A549 (cell line): Measurements from ENCODE around the gene RBCK1. TPM values are rescaled to one million over a fixed set of nuclear protein-coding genes. Genes with fewer than 3 reads are reported as not detected.
"Not testable (repeated sequence)": the region's sequence is repeated elsewhere in the genome, so short reads cannot be mapped to it uniquely, and the experiment has no call there.

Experiments
- ATAC-seq, 2 experiments: fragments of 200-7000 bp in 1 of 2; fragments of >200 bp in 1 of 2; cut with Nextera tagmentation in 1 of 2; cut with Tn5 transposase in 1 of 2; 3 replicates each; pipeline versions ENCODE4 v1.8.0 to v1.9.1; 2018 to 2020; ENCODE audit warnings: mild to moderate bottlenecking in 1 of 2, moderate library complexity in 1 of 2
- CTCF ChIA-PET: fragments of 300-600 bp; sonication (Branson Sonifier 250); formaldehyde crosslinking; extraction: SDS; loops from one replicate; lab custom pipeline; 2021; ENCODE audit warnings: antibody characterized with exemption, inconsistent platforms; lab: Yijun Ruan, JAX
- POLR2A ChIA-PET: fragments of 350-600 bp; formaldehyde crosslinking; extraction: SDS; loops from one replicate; lab custom pipeline; 2021; ENCODE audit warnings: antibody characterized with exemption, inconsistent platforms; lab: Yijun Ruan, JAX
- DNase-seq, 2 experiments: peaks; one replicate each; pipeline versions ENCODE4 v3.0.0 to v3.0.0-alpha.2; 2011 to 2016; ENCODE audit warnings: low read depth in 1 of 2, low spot score in 1 of 2
- FAIRE-seq: peaks from 2 replicates; lab custom pipeline; 2011; peaks lifted over from hg19 to GRCh38; lab: Jason Lieb, UNC
- H3K27ac ChIP-seq, 2 experiments: fragments of >200 bp; sonication (Bioruptor Twin); formaldehyde crosslinking; 3 replicates each; pipeline ENCODE4 v1.5.1; 2016 to 2017
- H3K4me1 ChIP-seq: fragments of >200 bp; sonication (Bioruptor Twin); formaldehyde crosslinking; 3 replicates; pipeline ENCODE4 v1.6.1; 2016
- H3K4me2 ChIP-seq: fragments of >200 bp; sonication (Bioruptor Twin); formaldehyde crosslinking; 3 replicates; pipeline ENCODE4 v1.6.1; 2016
- H3K4me3 ChIP-seq: fragments of >200 bp; sonication (Bioruptor Twin); formaldehyde crosslinking; 3 replicates; pipeline ENCODE4 v1.5.1; 2016
- H3K9me3 ChIP-seq: fragments of >200 bp; sonication (Bioruptor Twin); formaldehyde crosslinking; 3 replicates; pipeline ENCODE4 v1.6.1; 2016
- BCL3 ChIP-seq: fragments of >200 bp; sonication (Bioruptor Twin); formaldehyde crosslinking; IDR thresholded peaks from 3 replicates; pipeline ENCODE4 v1.6.1; 2016
- BHLHE40 ChIP-seq: IDR thresholded peaks from 2 replicates; pipeline ENCODE4 v1.6.1; 2012; ENCODE audit warnings: low read depth, low read length, inconsistent platforms
- ESRRA ChIP-seq: fragments of 150-350 bp; IDR thresholded peaks from 2 replicates; pipeline ENCODE4 v1.6.1; 2014; ENCODE audit warnings: mild to moderate bottlenecking, low read length, borderline replicate concordance
- FOSL2 ChIP-seq, 2 experiments: fragments of 450-650 bp in 1 of 2; fragments of >200 bp in 1 of 2; sonication (Bioruptor Twin) in 1 of 2; formaldehyde crosslinking; IDR thresholded peaks; 2 replicates each; pipeline versions ENCODE4 v1.5.0 to v1.6.1; 2016 to 2020; ENCODE audit warnings: mild to moderate bottlenecking in 1 of 2, moderate library complexity in 1 of 2
- HES2 ChIP-seq: fragments of >200 bp; sonication (Bioruptor Twin); formaldehyde crosslinking; IDR thresholded peaks from 2 replicates; pipeline ENCODE4 v1.6.1; 2016
- JUN ChIP-seq, 2 experiments: fragments of >200 bp; sonication (Bioruptor Twin); formaldehyde crosslinking; IDR thresholded peaks; 2 replicates in 1 of 2; 3 replicates in 1 of 2; pipeline ENCODE4 v1.6.1; 2016 to 2017
- KDM1A ChIP-seq: fragments of 200-600 bp; sonication (generic); IDR thresholded peaks from 2 replicates; pipeline ENCODE4 v1.6.1; 2016; ENCODE audit warnings: low read depth, mild to moderate bottlenecking
- POLR2AphosphoS2 ChIP-seq: conservative IDR thresholded peaks from 2 replicates; pipeline ENCODE4 v1.6.1; 2012; ENCODE audit warnings: low read length, improper control_type of control experiment, inconsistent platforms
- RCOR1 ChIP-seq: fragments of 150-350 bp; IDR thresholded peaks from 2 replicates; pipeline ENCODE4 v1.6.1; 2014; ENCODE audit warnings: antibody characterized with exemption, low read length, low read depth
- RFX5 ChIP-seq: fragments of 450-650 bp; IDR thresholded peaks from 2 replicates; pipeline ENCODE4 v1.7.1; 2014; ENCODE audit warnings: antibody characterized with exemption, mild to moderate bottlenecking, moderate library complexity
- ZFP36 ChIP-seq: fragments of 450-650 bp; IDR thresholded peaks from 2 replicates; pipeline ENCODE4 v1.6.1; 2014; ENCODE audit warnings: borderline replicate concordance; ENCODE audit not compliant: partially characterized antibody
- WGBS: methylation state at CpG from one replicate; pipeline ENCODE4 v1.1.6; 2017; ENCODE audit errors: missing lambda C conversion rate; 5-methylcytosine and 5-hydroxymethylcytosine counted together
- polyA plus RNA-seq, 4 experiments: library from polyadenylated mRNA; depleted of rRNA in 3 of 4; stranded (reverse); fragments of >200 nt; fragmentation: RNase III in 1 of 4; extraction: RNeasy Plus Mini Kit Qiagen cat#74134 plus additional on column Dnase treatment in 1 of 4; gene quantifications; 2 replicates in 3 of 4; 3 replicates in 1 of 4; pipeline ENCODE4 v1.2.3, GENCODE V29; 2011 to 2017

Gene RBCK1
- polyA plus RNA-seq, 2 of the 4 experiments (the other 2 are of a cell fraction), result 117 to 222 TPM

GRCh38 chr20:387520-387919 lies 20.6 kb upstream of the RBCK1 start:
- DNase-seq, result no peak
- Histone ChIP-seq H3K4me1 (peaks cover 58% of the 10 kb centered on the region), H3K9me3 (no peaks in the 10 kb centered on the region), H3K4me3 (no peak overlapping the region), H3K4me2 (no peak overlapping the region; the same call in 2 of the 3 replicates), H3K27ac (no peak overlapping the region; a peak in 1 of 6 replicates)
- FAIRE-seq, result no peak
- TF ChIP-seq RCOR1 (0 out of 2 replicates have a peak, but pooled peaks have one; percentile 23), ESRRA (no peak), KDM1A (0 out of 2 replicates have a peak, but pooled peaks have one; percentile 30), FOSL2 (IDR thresholded peaks at IDR 0.05) (no peak), FOSL2 (CRISPR knock-in tag; IDR thresholded peaks at IDR 0.05) (no peak)
- no peak for ATAC-seq
- POLR2A ChIA-PET, result interaction anchor here (0.7 to 14.2 kb wide), 5 partner anchors 8 to 23 kb away, joined by 3 to 147 read pairs (median 77); no protein-coding TSS in a partner anchor
- 94% methylated on average over 3 of the region's 3 CpGs for WGBS
- CTCF ChIA-PET, result interaction anchor here (11.1 to 50.3 kb wide), 4 partner anchors 10 to 51 kb away, joined by 85 to 1229 read pairs (median 140); no protein-coding TSS in a partner anchor

- Histone ChIP-seq H3K27ac (peak overlapping the region; percentile 42 to 55; a peak in 5 of 6 replicates), H3K4me1 (peaks cover 50% of the 10 kb centered on the region; the same call in 2 of the 3 replicates)
- FAIRE-seq, result no peak
- no peak for ATAC-seq
- DNase-seq, result no peak
- CTCF ChIA-PET, result interaction anchor here (1.0 to 50.3 kb wide), 6 partner anchors 8 to 50 kb away, joined by 3 to 1229 read pairs (median 102); partner anchors contain the start of gene TRIB3
- TF ChIP-seq KDM1A (peak; percentile 79; the same call in 1 of the 2 replicates), HES2 (no peak), JUN (IDR thresholded peaks at IDR 0.05) (peak; percentile 16; a peak in 1 of 5 replicates), BCL3 (0 out of 3 replicates have a peak, but pooled peaks have one; percentile 20)
- TF ChIP-seq, all 56 proteins: peak for 3
- POLR2A ChIA-PET, result interaction anchor here (0.7 to 14.2 kb wide), 4 partner anchors 8 to 24 kb away, joined by 3 to 147 read pairs (median 54); no protein-coding TSS in a partner anchor
- H3K4me2 ChIP-seq, result no peak overlapping the region; the same call in 2 of the 3 replicates
- H3K9me3 ChIP-seq, result no peaks in the 10 kb centered on the region
- H3K4me3 ChIP-seq, result no peak overlapping the region
- WGBS, result 88% methylated on average over 21 of the region's 21 CpGs
These were observed 19.8 kb upstream of the RBCK1 start for GRCh38 chr20:388034-388994.

GRCh38 chr20:389220-389619 lies 18.9 kb upstream of the RBCK1 start:
- H3K9me3 ChIP-seq, result no peaks in the 10 kb centered on the region
- no peak for TF ChIP-seq RFX5
- no peak for TF ChIP-seq BHLHE40
- TF ChIP-seq JUN (IDR thresholded peaks at IDR 0.05), result 0 out of 5 replicates have a peak, but pooled peaks of 1 of the 2 experiments have one; percentile 29
- 0 out of 2 replicates have a peak, but pooled peaks have one; percentile 31 for TF ChIP-seq POLR2AphosphoS2
- DNase-seq (no peak), ATAC-seq (peak in 1 of 2 experiments; percentile 23; a peak in 2 of 6 replicates), FAIRE-seq (no peak)
- WGBS, result 91% methylated on average over 6 of the region's 6 CpGs
- H3K27ac ChIP-seq, result peak overlapping the region; percentile 42 to 55; a peak in 4 of 6 replicates
- peaks cover 42% of the 10 kb centered on the region; the same call in 2 of the 3 replicates for H3K4me1 ChIP-seq
- ChIA-PET CTCF (interaction anchor here (1.0 to 50.3 kb wide), 7 partner anchors 8 to 90 kb away, joined by 3 to 1229 read pairs (median 8); partner anchors contain the start of gene TRIB3), POLR2A (interaction anchor here (14.2 kb wide), 1 partner anchor 25 kb away, joined by 147 read pairs; no protein-coding TSS in a partner anchor)
- H3K4me2 ChIP-seq, result peak overlapping the region; percentile 7; the same call in 1 of the 3 replicates
- no peak overlapping the region for H3K4me3 ChIP-seq

GRCh38 chr20:391041-391711 lies 16.9 kb upstream of the RBCK1 start:
- 93% methylated on average over 29 of the region's 29 CpGs for WGBS
- ChIA-PET CTCF (interaction anchor here (0.7 to 50.3 kb wide), 8 partner anchors 8 to 88 kb away, joined by 3 to 1229 read pairs (median 7); partner anchors contain the start of gene TRIB3), POLR2A (interaction anchor here (0.6 to 14.2 kb wide), 7 partner anchors 8 to 1067 kb away, joined by 4 to 147 read pairs (median 5); no protein-coding TSS in a partner anchor)
- no peak for FAIRE-seq
- H3K27ac ChIP-seq, result no peak overlapping the region
- peak; percentile 44 to 49 for ATAC-seq
- peaks cover 41% of the 10 kb centered on the region; the same call in 2 of the 3 replicates for H3K4me1 ChIP-seq
- TF ChIP-seq ZFP36 (no peak), POLR2AphosphoS2 (0 out of 2 replicates have a peak, but pooled peaks have one; percentile 41)
- TF ChIP-seq, all 56 proteins: peak for 1
- DNase-seq, result no peak
- H3K4me2 ChIP-seq, result no peak overlapping the region
- no peak overlapping the region for H3K4me3 ChIP-seq
- no peaks in the 10 kb centered on the region for H3K9me3 ChIP-seq

- not testable (repeated sequence) for DNase-seq, ATAC-seq, H3K27ac ChIP-seq, H3K4me3 ChIP-seq, H3K4me2 ChIP-seq, H3K9me3 ChIP-seq, FAIRE-seq
- 89% methylated on average over 2 of the region's 2 CpGs for WGBS
- peaks cover 47% of the 10 kb centered on the region; the same call in 2 of the 3 replicates for H3K4me1 ChIP-seq
- CTCF ChIA-PET, result interaction anchor here (1.0 to 50.3 kb wide), 7 partner anchors 10 to 45 kb away, joined by 3 to 1229 read pairs (median 11); partner anchors contain the start of gene TRIB3
- POLR2A ChIA-PET, result interaction anchor here (0.9 to 1.2 kb wide), 2 partner anchors 11 to 21 kb away, joined by 3 to 4 read pairs; no protein-coding TSS in a partner anchor
These were observed 14.8 kb upstream of the RBCK1 start for GRCh38 chr20:393296-393695.
